GM21367 (cell line): ENCODE measurements around the gene FTO.

Source experiments
- ATAC-seq: cut with Tn5 transposase; IDR thresholded peaks from one replicate; pipeline ENCODE4 v1.9.1; 2021; ENCODE audit not compliant: unreplicated experiment

Gene FTO

DNA sequence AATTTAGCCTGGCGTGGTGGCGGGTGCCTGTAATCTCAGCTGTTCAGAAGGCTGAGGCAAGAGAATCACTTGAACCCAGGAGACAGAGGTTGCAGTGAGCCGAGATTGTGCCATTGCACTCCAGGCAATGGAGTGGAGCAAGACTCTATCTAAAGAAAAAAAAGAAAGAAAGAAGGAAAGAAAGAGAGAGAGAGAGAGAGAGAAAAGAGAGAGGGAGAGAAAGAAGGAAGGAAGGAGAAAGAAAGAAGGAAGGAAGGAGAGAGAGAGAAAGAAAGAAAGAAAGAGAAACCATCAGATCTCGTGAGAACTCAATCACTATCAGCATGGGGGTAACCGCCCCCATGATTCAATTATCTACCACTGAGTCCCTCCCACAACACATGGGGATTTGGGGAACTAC, 293.0 kb downstream of the FTO start:
- no peak for ATAC-seq

DNA sequence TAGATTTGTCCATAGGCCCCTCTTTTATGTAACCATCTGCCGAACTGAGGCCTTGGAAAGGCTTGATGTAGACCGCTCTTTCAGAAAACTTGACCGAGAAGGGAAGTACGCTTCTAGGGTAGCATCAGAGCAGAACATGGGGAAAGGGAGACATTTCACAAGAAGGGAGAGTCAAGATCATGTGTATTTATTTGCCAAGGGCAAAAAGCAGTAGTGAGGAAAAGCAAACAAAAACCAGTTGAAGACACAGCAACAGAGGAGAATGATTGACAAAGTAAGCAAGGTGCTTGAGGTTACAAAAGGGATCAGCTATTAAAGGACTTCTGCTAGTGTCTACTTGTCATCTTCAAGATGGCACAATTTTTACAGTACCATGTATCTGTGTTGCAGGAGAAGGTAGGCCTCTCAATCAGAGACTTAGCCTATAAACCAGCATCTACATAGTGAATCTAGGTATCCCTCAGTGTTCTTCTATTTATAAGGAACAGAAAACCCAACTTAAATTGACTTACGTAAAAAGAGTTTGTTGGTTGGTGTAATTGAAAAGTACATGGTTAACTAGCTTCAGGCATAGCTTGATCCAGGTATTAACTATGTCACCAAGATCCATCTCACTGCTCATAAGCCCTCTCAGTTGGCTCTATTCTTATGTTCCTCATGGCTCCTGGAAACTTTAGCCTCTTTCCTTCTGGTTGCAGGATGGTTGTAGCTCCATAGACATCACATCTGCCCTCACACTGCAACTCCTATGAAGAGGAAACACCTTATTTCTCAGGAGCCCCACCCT, 294.3 kb downstream of the FTO start:
- ATAC-seq: no peak

DNA sequence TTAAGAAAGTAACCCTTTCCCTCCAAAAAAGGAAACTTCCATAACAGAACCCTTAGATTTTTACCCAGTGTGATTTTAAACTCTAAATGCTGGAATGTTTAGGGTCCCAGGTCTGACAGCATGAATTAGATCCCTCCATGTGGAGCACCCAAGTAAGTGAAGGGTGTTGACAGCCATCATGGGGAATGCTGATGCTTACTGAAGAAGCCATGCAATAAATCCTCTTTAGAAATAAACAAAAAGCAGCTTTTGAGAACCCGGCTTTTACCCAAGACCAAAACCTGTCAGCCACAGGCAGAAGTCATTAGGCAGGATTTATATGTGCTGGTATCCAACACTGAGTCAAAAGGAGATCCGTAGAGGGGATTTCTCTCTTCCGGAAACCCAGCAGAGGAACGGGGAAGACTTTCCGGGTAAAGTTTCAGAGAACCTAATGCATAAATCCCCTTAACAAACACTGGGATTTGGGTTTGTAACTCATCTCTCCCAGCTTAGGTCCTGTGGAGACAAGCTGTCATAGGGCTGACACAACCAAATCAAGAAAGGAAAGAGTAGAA, 295.1 kb downstream of the FTO start:
- no peak for ATAC-seq

DNA sequence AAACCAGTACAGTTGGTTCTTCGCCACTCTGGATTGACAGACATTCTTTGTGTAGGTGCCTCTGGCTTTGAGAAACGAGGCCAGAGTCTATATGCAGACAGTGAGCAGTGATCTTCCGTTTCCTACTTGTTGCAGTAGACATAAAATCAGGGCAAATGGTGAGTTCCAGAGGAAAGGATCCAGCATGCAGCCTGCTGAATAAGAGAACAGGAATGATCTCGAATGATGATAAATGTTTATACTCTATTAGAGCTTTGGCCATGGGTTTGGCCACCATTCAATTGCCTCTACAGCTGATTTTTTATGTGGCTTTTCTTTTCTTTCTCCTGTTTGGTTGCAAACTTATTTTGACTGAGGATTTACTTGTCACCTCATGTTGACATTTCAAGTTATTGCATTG, 295.9 kb downstream of the FTO start:
- ATAC-seq: no peak

DNA sequence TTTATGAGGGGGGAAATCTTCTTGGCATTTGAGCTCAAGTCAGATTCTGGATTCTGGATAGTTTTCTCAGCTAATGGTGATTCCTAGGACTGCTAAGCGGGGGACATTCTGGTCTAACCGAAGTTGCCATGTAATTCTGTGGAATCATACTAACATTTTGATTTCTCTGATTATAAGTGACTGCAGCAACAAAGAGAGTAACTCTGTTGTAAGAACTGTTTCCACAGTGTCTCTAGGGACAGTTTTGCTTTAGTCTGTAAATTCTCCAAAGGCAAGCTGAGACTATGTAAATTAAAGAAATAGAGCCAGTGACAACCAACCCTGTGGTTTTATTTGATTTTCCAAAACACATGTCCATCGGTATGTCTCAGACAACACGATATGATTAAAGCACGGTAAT, 296.4 kb downstream of the FTO start:
- ATAC-seq: no peak

DNA sequence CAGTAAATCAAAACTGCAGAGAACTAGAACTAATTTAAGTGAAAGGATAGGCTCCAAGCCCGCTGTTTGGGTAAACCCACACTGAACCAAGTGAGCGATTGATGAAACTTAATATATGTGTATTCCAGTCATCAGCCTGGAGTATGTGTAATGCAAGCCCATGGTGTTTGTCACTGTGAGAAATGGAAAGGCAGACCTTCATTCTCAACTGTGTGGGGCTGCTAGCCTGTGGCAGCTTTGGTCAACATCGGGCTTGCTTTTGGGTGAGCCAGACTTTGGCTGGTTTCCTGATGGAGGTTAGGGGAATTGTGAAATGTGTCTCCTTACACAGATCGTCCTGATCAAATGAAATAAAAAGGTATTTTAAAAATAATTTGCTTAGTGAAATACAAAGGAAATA, 302.7 kb downstream of the FTO start:
- no peak for ATAC-seq

DNA sequence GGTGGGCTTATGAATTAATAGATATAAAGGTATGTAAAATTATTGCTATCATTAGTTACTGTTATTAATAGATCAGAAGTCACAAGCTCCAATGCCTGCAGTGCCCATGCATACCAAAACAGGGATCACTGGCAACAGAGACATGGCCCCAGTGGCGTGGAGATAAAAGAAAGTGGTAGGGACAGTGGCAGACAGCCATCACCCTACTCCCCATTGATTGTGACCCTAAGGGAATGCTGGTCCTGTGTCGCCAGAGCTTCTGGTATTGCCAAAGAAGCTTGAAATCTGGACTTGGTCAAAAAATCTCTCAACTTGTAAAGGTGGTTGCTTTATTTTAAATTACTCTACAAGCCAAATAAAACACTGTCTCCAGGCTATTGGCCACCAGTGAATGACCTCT, 303.5 kb downstream of the FTO start:
- no peak for ATAC-seq

DNA sequence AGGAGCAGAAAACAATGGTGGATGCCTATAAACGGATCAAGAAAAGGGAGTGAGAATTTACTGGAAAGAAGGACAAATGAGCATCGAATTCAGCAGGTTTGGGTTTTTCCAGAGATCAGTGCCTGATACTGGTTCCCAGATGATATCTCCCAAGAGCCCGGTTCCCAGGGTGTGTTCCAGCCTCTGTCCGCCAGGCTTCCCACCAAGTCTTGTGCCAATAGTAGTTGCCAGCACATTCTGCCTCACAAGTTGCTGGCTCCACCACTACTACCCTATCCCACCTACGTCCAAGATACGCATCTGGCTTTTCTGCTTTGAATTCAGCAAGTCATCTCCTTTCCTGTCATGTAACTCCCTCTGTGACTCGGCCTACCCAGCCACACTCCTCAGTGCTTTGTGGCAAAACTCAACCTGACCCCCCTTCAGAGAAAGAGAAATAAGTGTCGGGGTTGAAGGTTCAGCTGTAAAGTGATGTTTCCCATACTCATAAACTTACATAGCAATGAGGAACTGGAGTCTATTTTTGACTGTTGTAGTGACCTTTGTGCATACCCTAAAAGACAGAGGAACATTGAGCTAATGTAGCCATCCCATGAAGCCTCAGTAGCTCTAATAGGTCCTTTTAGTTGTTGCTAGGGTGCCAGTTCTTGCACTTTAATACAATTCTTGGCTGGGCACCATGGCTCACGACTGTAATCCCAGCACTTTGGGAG, 305.7 kb downstream of the FTO start:
- ATAC-seq: no peak

DNA sequence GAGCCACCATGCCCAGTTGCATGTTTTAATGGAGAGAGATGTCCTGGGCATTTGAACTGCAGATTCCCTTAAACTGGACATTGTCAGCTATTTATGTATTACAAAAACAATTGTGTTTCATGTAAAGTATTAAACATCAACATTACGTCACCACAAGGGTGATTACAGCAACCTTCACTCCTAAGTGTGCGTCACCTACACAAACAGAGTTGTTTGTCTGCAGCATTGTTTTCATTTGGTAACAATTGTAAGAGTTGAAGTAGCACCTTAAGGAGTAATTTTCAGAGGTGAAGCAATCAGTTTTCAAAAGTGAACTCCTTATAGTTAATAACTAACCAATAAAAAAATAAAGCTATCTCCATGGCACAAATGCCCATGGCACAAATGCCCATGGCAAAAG, 311.2 kb downstream of the FTO start:
- ATAC-seq: no peak

DNA sequence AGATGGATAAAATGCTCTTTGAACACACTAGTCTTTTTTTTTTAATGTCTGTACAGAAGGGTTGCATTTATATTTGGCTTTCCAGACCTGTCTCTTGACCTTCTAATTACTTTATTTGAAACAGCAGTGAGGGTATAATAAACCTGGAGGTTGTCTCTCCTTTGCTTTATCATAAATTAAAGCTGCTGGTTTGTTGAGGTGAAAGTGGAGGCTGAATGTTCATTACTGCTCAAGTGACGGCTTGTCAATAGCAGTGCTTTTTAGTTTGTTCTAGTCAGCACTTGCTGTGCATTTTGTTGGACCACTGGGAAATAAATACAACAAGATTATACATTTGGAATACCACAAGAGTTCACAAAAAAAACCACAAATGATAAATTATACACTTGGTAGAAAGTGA, 318.4 kb downstream of the FTO start:
- no peak for ATAC-seq

DNA sequence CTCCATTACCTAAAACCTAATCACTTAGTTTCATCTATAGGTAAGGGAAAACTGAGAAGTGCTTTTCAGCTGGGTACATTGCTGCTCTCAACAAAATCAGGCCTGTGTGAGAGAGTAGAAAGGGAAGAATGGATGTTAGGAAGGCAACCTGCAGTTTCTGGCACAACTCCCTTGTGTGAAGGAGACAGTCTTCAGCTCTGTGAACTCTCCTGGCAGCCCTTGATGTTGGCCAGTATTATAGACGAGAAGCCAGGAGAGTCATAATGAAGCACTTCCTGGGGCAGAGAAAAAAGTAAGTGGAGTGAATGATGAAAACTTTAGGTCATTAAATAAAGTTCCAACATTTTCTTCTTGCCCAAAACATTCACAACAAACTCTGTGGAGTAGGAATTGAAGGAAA, 322.5 kb downstream of the FTO start:
- ATAC-seq: no peak

DNA sequence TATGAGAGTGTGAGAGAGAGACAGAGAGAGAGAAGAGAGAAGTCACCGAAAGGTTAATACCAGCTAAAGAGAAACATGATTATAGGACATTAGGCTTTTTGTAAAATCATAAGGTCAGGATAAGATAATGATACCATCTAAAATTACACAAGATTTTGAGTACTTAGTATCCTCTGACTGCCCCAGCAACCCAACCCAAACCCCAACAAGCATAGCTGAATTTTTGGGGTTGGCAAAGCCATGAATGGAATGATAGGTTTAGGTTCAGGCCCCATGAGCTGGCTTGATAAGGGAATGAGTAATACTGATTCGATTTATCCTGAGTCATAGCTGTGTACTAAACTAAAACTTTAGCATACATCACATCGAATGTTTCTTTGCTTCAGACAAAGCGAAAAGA, 323.1 kb downstream of the FTO start:
- no peak for ATAC-seq

DNA sequence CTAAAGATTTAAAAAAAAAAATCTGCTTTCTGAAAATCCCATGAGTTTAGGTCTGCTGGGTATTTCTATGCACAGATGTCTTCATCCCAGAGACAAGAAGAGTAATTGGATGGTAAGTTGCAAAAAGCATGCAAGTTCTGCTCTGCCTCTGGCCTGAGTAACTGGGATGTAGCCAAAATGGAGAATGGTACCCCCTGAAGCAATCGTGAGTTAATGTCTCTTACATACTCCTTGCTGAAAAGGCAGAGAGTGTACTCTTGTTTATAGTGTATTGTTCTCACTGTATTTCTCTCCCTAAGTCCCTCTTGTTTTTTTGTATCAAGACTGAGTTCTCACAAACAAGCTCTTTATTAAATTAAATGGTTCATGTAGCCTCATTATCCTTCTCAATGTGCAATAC, 323.6 kb downstream of the FTO start:
- no peak for ATAC-seq

DNA sequence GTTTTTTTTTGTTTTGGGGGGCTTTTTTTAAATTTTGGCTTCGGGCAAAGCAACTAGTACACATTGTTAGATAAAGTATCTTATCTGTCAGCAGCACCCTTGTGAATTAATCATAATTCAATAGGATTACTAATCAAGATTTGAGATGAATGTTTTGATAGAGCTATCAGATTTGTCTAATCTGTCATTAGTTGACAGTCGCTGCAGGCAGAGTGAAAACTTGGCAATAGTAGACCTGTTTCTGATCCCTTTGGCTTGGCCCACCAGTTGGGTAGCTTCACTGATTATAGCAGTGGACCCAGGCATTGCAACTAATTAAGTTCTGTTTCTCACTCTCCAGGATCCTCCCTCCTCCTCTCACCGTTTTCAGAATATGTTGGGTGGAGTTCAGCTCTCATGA, 324.0 kb downstream of the FTO start:
- ATAC-seq: no peak

DNA sequence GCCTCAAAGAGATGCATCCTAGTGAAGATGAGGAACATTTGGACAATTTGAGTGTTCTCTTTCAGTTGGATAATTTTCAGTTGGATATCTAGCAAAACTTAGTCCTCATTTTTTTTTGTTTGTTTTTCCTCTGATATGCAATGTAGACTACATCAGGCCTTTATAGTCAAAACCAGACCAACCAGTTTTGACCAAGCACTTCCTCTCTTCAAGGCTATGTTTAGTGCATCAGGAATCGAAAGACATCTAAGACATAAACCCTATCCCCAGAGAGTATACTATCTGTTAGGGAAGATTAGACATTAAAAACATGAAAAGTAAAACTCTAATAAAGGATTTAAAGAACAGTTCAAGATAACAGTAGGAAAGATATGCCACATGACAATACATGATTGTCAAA, 326.5 kb downstream of the FTO start:
- ATAC-seq: no peak

DNA sequence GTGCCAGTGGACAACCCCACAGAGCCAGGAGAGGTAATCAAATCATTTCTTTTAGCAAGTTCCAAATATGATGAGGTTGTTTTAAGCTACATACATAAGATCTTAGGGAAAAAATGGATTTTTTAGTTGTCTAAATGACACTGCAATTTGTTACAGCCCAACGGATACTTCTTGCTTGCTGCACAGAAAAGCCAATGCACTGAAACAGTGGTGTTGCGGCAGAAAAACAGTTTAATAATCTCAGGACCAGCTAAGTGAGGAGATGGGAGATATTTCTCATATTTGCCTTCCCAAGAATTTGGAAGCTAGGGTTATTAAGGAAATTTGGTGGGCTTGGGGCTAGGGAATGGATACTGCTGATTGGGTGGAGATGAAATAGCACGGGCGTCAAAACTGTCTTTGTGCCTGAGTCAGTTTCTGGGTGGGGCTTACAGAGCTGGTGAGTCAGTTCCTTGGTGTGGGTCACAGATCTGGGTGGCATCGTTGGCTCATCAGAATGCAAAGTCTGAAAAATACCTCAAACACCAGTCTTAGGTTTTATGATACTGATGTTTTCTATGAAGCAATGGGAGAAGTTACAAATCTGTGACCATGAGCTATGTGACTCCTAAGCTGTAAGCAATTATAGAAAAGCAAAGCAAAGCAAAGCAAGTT, 327.3 kb downstream of the FTO start:
- no peak for ATAC-seq

DNA sequence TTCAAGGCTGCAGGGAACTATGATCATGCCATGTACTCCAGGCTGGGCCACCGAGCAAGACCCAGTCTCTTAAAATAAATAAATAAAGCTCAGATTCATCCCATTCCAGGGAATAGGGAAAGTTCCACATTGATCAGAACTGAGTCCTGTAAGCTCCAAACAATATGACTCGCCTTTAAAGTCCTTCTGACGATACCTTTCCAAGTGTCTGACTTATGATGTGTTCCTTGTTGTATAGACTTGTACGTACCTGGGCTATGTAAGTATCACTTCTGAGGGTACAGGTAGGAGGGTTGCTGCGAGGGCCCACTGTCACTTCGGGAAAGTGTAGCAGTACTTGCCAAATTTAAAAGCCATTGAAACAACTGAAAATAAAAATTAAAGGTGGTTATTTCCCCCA, 329.8 kb downstream of the FTO start:
- ATAC-seq: no peak

DNA sequence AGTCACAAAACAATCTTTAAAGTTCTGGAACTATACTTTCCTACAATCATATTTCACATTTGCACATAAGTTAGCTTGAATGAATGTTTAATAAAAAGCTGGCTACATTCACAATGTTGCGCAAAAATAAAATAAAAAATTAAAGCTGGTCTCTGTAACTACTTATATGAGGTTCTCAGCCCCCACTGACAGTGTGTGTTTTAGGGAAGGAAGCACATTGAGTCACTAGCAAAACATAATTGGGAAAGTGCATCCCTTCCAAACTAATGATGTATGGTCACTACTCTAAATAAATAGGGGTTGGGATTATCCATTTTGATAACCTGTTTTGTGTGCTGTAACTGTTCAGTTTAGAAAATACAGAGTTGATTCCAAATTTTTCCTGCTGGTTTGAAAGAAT, 330.7 kb downstream of the FTO start:
- ATAC-seq: no peak

DNA sequence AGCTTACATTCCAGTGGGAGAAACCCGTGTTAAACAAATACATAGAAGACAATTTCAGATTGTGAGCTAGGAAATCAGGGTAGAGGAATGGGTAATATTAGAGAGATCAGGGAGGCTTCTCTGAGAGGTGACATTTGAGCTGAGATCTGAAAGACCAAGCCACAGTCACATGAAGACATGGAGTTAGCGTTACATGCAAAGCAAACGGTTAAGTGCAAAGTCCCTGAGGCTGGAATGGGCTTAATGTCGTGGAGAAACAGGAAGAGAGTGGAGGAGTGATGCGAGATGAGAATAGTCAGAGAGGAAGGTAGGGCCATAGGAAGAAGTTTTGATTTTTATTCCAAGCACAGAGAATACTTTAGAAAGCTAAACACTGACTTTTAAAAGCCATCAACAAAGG, 336.5 kb downstream of the FTO start:
- no peak for ATAC-seq

DNA sequence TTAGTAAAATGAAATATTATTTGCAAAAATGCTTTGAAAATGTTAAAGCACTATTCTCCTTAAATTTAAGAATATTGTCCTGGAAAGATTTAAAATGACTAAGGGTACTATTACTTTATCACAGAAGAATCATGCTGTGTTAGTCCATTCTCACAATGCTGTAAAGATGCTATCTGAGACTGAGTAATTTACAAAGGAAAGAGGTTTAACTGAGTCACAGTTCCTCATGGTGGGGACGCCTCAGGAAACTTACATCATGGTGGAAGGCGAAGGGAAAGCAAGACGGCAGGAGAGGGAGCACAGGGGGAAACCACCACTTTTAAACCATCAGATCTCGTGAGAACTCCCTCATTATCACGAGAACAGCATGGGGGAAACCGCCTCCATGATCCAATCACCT, 337.0 kb downstream of the FTO start:
- ATAC-seq: no peak

DNA sequence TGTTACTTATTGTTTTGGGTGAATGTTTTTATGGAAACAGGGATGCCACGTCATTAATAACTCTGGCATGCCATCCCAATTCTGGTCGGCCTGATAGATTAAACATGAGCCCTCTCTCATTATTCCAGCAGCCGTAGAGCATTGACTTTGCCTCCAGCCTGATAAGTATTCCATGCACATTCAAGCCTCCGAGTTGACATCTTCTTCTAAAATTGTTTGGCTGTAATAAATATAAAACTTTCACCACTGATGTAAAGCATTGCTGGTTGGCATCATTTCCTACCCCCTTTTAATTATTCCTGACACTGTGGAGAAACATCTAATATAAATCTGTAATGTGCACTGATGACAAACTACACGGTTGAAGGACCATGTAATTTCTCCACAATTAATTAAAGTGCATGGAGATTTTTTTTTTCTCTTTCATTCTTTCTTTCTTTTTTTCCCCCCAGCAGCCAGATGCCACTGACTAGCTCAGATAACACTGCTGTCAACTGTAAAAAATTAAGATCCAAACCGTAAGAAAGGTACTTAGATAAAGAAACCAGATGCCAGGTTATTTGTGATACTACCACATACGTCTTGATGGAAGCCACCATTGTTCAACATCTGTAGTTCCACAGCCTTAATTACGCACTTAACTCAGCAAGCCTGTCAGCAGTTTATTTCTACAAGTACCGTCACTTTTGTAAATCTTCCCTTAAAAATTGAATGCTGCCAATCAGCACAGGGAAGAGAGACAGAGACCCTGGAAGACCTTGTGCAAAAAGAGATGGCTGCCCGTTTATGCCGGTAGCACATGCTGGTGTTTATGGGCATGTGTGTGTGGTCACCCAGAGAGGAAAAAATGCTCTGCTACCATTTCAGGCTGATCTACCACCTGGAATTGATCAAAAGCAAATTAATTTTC, 344.9 kb downstream of the FTO start:
- no peak for ATAC-seq
